Inflammatory macrophage treated with lipopolysaccharide for 4 hours (primary cell): ENCODE results near the gene ZNF280C.
A peak's percentile ranks its signal among the peaks of the same experiment; 100 is the strongest.

Experiments used
- DNase-seq: peaks from one replicate; pipeline ENCODE4 v3.0.0-alpha.2; 2020

The ZNF280C gene

DNA sequence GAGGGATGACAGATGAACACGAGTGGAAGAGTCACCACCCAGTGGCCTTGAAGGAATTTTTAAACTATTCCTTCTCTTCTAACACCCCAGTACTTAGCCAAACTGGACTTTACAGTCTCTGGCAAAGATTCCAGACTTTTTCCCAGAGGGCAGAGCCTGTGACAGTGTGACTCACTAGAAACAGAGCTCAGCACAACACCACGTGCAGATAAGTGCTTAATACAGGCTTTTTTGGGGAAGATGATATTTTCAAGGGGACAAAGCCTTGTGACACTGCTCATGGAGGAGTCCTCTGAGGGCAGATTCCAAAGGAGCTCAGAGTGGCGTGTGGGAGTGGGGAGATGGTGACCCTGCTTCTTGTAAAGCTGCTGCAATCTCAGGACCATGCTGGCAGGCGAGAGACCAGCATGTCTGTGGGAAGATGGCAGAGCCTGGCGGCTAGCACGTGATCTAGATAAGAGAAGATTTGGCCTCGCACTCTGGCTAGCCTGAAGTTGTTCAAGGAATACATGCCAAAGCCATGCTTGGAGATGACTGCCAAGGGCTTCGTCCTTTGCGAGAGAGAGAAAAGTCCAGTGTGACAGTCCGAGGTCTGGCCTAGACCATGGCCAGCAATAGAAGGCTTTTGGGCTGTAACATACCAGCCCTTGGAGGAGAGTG is 94.5 kb downstream of the ZNF280C start:
- DNase-seq: peak; percentile 63

DNA sequence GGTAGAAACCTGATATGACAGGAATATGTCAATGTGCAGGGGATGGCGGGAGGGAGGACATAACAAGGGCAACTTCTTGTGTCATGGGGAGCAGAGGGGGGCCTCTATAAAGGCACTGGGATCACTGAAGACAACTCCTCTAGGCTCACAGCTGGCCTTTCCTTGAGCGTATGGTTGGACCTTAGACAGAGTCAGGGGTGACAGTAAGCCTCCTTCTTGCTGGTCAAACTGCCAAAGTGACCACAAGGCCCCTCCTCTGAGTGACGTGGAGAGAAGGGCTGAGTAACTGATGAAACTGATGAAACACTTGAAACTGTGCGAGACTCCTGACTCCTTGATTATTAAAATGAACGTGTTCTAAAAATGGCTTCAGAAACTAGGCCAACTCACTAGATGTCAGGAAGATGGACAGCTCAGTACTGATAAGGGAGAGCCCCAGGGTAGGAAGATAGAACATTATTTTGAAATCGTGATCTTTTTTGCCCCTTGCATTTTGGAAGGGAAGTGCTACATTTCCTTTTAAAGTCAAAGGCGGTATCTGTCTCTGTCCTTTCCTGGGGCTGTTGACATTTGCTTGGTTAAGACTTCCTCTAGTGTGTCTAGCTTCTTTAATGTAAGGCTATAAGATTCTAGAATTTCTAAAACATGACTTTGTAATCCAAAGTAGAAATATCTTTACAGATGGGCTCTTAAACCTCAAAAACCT is 95.4 kb downstream of the ZNF280C start:
- peak; percentile 88 for DNase-seq

DNA sequence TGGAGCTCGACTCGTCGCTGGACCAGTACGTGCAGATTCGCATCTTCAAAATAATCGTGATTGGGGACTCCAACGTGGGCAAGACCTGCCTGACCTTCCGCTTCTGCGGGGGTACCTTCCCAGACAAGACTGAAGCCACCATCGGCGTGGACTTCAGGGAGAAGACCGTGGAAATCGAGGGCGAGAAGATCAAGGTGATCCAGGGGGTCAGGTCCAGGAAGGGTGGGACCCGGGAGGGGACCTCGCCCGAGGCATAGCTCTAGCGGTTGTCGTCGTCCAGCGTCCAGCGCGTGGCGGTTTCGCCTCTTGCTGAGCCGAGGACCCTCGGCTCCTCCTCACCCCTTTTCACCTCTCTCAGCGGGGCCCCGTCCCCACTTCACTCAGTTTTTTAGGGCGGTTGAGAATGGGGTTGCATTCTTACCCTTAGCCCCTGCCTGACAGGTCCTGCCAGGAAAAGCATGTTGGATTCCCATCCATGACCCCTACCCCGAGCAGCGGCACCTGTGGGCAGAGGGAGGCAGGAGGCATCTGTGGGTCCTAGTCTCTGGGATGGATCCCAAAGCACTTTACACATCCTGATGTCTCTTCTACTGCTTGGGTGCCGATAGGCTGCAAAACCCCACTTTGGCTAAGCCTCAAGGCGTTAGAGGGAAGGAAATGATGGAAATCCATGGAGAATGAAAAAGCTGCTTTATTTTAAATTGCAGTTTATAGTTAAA is 96.4 kb downstream of the ZNF280C start:
- no peak for DNase-seq

DNA sequence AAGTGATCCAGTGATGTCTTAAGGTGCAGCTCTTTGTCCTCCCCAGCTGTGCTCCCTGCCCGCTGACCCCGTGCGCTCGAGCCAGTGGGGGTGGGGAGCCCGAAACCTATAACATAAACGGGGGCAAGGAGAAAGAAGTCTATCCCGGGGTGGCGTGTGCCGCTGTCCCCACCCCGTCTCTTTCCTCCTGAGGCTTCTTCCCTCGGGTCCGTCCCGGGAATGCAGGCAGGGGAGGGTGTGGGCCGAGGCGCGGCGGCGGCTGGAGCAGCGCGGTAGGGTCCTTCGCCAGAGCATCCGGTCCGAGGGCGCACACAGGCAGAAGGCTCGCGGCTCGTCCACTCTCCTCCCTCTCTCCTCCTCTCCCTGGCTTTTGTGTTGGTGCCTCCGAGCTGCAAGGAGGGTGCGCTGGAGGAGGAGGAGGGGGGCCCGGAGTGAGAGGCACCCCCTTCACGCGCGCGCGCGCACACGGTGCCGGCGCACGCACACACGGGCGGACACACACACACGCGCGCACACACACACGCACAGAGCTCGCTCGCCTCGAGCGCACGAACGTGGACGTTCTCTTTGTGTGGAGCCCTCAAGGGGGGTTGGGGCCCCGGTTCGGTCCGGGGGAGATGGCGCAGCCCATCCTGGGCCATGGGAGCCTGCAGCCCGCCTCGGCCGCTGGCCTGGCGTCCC is 97.1 kb downstream of the ZNF280C start, which contains the start of gene RAB33A:
RAB33A (plus strand) TSS at position 517 of the 681 bp plus-strand sequence; CDS start at position 618, 101 bp downstream.
- DNase-seq: no peak

DNA sequence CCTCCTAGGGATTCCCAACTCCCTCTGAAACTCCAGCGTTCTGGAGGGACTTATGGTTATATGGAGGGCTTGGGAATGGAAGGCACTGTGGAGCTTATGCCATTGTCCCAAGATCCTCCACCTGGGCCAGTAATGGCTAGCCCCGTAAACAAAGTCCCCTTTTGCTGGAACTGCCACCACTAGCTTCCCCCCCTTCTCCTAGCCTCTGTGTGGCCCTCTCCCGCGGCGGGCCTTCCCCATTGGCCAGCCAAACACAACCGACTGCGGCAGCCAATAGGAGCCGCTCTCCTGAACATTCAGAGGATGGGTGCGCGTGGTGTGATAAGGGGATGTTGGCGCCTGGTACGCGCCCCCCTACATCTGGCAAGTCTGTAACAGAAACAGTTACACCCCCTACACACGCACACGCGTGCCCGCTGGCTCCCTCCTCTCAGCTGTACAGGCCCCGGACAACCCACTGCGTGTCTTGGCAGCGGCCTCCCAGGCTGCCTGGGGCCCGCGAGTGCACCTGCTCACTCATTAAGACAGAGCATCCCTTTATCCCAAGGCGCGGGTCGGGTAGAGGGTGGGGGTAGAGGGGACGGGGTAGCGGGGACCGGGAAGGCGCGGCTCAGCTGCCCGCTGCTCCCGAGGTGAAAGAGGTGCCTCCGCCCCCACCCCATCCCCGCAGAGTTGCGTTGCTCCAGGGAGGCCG is 97.8 kb downstream of the ZNF280C start:
- peak; percentile 41 for DNase-seq

DNA sequence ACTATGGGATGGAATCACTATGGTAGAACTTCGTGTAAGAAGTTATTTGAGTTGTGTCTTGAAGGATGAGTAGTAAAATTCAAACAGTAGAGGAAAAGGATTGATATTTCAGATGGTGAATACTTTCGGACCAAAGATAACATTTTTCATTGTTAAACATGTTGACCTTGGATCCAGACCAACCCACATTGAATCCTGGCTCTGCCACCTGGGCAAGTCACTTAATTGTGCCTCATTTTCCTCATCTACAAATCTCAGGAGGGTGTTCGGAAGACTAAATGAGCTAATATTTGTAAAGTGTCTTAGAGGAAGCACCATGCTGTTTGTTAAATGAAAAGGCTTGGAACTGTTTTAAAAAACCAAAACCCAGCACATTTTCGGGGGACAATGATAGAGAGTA is 101.7 kb downstream of the ZNF280C start:
- DNase-seq: no peak

DNA sequence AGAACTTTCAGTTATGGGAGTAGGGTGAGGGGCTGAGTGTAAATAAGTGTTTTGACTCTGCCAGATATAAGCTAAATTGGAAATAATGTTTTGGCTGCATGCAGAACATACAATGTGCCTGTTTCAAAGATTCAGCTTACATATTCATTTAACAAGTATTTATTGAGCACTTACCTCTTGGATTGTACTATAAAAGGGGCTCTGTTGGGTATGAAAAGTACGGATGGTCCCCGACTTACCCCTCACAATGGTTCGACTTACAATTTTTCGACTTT is 102.3 kb downstream of the ZNF280C start:
- DNase-seq: no peak

DNA sequence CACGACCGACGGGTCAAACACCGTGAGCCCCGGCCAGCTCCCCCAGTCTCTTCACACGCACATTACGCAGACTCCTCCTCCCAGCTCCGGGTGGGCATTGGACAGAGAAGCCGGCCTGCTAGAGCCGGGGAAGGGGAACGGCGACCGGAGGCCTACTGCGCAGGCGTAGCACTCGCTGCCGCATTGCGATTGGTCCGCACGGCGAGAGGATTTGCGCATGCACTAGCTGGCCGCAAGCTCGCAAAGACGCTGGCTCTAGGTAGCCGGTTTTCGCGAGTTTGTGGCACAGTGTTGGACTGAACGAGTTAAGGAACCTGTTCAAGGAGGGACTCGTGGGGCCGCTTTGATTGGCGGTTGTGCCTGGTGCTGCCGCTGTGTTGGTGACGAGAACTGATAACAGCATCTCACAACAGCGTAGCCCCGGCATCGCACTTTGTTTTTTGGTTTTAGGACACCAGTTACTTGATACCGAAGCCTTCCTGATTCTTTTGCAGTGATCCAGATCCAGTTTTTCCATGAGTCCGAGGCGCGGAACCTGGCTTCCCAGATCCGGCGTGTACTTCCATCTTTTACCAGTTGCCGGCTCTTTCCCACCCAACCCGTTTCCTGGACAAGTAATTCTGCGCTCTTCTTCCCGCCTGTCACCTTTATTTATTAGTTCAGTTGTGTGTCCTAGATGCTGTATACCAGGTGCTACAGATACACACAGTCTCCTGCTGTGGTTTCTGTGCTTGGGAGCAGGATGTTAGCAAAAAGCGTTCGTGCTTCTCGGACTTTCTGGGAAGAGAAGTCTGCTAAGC is 102.8 kb downstream of the ZNF280C start, which contains the start of gene AIFM1:
AIFM1 (minus strand) TSS at position 139 of the 800 bp plus-strand sequence. CDS start 185 bp downstream, outside the sequence.
- peak; percentile 90 for DNase-seq

DNA sequence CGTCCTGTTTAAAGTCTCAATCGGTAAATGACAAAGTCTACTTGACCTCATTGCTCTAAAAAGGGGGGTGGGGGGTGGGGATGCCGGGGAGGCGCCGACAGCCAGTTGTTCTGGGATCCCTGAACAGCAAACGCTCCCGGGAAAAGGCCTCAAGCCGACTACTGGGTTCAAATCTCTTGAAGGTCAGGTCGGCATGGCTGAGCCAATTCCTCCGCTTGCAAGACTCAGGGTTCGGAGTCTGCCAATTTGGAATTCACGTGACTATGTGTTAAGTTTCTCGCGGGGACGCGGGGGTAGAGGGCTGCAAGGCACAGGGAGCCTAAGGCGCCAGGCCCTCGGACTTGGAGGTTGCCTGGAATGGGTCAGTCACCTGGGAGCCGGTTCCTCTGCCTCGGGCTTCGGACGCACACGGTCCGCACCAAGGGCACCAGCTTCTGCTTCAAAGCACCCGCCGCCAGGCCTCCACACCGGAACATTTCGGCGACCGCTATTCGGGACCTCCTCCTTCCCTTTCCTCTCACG is 103.5 kb downstream of the ZNF280C start:
- DNase-seq: no peak

DNA sequence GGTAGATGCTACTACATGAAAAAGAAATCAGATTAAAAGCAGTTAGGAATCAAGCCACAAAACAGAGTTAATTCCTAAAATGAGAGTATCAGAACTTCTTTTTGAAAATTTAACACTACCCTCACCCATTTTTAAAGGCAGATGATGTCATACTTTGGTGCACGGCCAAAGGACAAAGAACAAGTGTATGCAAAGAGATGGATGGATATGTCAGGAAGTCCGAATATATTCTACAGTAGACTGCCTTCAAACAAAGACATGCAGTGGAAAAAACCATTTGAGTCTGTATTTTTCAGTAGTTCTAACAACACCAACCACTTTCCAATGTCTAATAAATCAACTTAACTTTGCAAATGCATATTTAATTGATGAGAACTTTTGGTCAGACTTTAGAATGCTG is 105.3 kb downstream of the ZNF280C start:
- no peak for DNase-seq

DNA sequence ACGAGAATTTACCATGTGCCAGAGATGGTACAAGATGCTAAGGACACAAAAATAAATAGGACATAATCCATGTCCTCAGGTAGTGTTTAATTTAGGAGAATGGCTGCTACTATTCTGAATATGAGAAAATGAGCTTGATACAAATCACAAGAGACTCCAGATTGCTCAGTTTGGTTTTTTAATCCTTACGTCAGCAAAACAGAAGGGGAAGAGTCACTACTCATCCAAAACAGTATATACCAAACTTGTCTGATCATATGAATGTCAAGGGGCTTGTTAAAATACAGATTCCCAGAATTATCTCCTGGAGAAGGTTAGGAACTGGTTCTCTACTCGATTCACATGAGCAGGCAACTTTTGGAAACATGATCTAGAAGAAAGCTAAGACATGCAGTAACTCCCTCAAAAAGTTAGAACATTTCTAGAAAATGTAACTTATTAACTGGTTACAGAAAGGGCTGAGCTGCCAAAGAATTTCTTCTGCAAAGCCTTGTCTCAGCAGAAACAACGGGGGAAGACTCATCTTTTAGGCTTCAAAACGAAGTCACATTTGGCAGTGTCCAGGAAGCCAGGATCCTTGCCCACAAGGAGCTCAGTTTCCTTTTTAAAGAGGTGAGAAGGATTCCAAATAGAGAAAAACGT is 106.5 kb downstream of the ZNF280C start:
- DNase-seq: no peak

DNA sequence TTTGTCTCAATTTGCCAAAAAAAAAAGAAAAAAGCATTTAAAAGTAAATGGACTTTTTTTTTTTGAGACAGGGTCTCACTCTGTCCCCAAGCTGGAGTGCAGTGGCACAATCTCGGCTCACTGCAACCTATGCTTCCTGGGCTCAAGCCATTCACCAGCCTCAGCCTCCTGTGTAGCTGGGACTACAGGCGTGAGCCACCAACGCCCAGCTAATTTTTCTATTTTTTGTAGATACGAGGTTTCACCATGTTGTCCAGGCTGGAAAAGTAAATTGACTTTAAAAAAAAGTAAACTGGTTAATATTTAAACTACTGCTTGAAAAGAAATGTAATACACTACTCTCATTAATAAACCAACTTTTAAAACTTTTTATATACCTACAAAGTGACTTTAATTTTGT is 108.9 kb downstream of the ZNF280C start:
- no peak for DNase-seq

DNA sequence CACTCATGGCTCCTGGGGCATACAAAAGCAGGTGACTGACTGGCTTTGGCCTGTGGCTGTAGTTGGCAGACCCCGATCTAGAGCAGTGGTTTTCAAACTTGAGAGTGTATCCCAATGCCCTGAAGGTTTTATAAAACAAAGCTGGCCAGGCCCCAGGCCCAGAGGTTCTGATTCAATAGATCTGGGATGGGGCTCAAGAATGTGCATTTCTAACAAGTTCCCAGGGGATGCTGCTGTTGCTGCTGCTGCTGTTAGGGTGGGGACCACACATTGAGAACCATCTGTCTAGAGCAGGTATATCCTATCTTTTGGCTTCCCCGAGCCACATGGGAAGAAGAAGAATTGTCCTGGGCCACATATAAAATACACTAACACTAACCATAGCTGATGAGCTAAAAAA is 110.4 kb downstream of the ZNF280C start:
- DNase-seq: no peak

DNA sequence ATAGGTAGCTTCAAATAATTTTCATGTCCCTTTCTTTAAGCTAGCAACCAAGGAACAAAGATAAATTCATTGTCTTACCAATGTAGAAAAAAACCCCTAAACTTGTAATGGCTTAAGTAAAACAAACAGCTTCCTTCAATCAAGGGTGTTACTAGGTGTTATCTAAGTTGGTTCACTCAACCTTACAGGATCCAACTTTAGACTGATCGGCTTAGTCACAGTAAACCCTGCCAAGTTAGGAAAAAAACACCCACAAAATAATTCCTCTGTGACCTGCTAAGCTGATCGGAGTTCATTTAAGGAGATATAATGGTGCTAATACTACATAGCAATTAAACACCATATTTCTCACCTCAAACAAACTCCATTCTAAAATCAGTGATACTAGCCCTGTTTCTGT is 113.1 kb downstream of the ZNF280C start:
- DNase-seq: no peak
